ENCODE results near the gene SPTLC2.
A peak's percentile ranks its signal among the peaks of the same experiment; 100 is the strongest.

Gene SPTLC2

DNA sequence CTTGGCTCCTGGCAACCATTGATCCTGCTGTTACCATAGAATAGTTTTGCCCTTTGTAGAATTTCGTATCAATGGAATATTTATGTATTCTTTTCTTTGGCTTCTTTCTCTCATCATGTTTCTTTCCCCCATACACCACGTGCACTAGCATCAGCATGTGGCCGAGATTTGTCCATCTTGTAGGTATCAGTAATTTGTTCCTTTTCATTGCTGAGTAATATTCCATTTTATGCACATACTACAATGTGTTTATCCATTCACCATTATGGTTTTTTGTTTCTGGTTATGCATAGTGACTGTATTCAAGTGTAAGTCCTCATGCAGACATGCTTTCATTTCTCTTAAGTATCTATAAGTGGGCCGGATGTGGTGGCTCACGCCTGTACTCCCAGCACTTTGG lies 113.3 kb downstream of the SPTLC2 start:
- no peak for DNase-seq (ENCODE audit: low spot score)

GRCh38 chr14:77502109-77502782 lies 114.2 kb downstream of the SPTLC2 start:
- DNase-seq (ENCODE audit: low spot score): no peak

DNA sequence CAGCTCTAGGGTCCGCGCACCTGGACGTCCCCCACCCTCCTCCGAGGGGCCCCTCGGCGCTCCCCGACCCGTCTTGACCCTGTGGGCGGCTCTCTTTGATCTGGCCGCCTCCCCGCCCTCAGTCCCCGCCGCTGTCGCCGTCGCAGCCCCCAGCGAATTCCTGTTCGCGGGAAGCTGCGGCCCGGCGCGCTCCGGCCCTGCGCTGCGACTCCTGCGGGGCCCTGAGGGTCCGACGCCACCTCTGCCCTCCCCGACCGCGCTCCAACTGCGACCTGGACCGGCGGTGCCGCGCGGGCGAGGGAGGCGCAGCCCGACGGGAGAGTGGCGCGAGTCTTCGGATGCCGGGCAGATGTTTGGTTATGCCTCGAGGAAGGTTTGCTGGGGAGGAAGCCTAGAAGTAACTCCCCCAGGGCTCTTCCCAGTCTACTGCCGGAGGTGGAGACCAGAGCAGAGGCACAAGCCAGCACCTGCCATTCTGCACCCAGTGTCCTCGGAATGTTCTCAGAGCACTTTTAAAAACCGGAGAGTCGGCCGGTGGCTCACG lies 117.4 kb downstream of the SPTLC2 start:
- DNase-seq (ENCODE audit: low spot score): no peak

GRCh38 chr14:77498120-77498979 lies 118.1 kb downstream of the SPTLC2 start, which contains the start of gene ISM2:
Gene ISM2, minus strand, starts transcription at chr14:77498816. Its CDS starts 23 bp downstream, at chr14:77498793.
- no peak for DNase-seq (ENCODE audit: low spot score)

DNA sequence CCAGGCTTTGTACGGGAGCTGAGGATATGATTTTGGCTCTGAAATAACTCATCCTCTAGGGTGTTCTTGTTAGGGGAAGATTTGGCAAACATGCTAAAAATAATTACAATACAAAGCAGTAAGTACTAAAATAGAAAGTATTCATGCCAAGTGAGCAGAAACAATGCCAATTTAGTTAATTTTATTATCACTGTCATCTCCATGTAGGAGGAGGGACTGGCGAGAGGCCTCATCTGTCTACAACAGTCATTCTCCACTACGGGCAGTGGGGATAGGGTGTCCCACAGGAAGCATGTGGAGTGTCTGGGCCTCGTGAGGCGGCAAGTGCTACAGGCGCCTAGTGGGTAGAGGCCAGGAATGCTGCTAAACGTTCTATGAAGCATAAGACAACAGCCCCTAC lies 121.1 kb downstream of the SPTLC2 start:
- DNase-seq (ENCODE audit: low spot score): no peak

DNA sequence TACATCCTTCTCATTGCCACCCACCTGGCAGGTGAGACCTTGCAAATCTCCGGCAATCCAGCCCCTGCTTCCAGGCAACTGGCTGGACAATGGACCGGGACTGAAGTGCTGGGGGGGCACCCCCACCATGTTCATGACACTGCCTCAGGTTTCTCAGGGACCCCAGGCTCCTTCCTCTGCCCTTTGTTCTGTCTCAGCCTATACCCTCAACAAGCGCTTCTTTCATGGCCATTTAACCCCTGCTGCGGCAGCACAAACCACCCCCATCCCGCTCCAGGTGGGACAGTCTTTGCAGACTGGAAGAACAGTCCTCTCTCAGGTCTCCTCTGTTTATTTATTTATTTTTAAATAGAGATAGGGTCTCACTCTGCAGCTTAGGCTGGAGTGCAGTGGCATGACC lies 125.4 kb downstream of the SPTLC2 start:
- DNase-seq (ENCODE audit: low spot score): no peak

DNA sequence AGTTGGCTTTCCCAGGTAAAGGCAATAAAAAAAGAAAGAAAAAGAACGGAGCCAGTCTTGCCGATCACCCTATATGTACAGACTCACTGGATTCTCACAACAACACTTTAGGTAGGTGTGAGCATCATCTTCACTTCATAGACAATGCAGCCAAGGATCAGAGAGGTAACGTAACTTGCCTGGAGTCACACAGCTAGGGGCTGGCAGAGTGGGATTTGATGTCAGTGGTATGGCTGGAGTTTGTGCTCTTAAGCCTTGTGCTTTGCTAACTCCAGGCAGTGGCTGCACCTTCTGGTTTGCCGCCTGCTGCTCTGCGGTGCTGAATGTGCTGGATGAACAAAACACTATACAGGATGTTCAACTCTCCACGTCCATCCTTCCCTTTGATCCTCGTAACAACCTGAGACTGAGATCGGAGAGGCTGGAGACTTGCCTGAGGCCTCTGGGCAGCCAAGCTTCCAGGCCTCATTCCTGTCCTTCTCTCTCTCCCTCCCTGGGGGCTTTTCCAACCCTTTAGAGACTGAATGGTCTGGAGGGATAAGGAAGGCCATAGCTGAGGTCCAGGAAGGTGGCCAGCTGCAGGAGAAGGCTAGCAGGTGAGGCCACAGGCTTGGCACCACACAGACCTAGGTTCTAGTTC lies 126.0 kb downstream of the SPTLC2 start:
- DNase-seq (ENCODE audit: low spot score): no peak

- DNase-seq (ENCODE audit: low spot score): no peak
Measured at GRCh38 chr14:77489041-77489440, 127.4 kb downstream of the SPTLC2 start.

DNA sequence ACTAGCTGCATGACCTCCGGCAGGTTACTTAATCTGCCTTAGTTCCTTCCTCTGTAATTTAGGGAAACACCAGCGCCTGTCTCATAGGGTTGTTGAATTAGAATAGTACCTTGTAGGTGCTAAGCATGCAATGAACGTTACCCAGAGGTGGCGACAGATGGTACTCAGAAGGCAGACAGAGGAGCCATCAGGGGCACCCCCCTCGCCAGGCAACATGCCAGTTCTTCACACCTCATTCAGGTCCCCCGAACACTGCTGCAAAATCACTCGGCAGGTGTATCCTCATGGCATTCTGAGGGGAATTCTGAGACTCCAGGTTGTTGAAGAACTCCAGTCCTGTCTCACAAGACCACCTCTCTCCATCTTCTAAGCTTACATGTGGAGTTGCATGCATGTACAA lies 127.9 kb downstream of the SPTLC2 start:
- DNase-seq (ENCODE audit: low spot score): no peak

- peak; percentile 30 for DNase-seq (ENCODE audit: low spot score)
Measured at GRCh38 chr14:77485901-77486678, 130.3 kb downstream of the SPTLC2 start.

- DNase-seq (ENCODE audit: low spot score): no peak
Measured at GRCh38 chr14:77485256-77485655, 131.2 kb downstream of the SPTLC2 start.

DNA sequence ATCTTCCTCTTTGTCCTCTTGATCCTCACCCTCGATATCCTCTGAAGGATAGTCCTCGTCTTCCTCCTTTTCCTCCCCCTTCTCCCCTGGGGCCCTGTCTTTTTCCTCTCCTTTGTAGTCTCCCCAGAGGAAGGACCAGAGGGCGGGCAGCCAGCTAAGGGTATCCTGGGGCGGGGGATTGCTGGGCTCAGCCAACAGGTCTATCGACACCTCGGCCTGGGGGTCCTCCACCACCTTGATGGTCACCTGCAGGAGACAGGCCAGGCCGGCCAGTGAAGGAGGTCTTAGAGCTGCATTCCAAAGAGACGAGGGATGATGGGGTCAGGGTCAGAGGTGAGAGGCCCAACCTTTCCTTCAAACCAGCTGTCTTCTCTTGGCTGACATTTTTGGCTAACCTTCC lies 134.0 kb downstream of the SPTLC2 start:
- DNase-seq (ENCODE audit: low spot score): no peak

DNA sequence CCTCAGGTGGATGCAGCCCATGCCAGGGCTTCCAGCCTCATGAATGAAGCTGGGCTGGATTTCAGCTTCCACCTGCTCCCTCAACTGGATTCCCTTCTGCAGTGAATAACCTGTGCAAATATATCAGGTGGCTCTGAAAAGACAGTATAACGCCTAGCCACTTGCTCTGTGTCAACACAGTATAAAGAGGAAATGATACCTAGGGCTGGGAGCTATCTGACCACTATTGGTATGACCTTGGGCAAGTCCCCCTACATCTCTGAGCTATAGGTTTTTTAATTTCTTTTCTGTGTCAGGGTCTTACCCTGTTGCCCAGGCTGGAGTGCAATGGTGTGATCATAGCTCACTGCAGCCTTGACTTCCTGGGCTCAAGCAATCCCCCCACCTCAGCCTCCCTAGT lies 137.6 kb downstream of the SPTLC2 start:
- no peak for DNase-seq (ENCODE audit: low spot score)

GRCh38 chr14:77478029-77478428 lies 138.4 kb downstream of the SPTLC2 start:
- DNase-seq (ENCODE audit: low spot score): no peak

- DNase-seq (ENCODE audit: low spot score): no peak
Measured at GRCh38 chr14:77475432-77476115, 140.9 kb downstream of the SPTLC2 start.

- no peak for DNase-seq (ENCODE audit: low spot score)
Measured at GRCh38 chr14:77474479-77475177, 141.8 kb downstream of the SPTLC2 start.

GRCh38 chr14:77473921-77474320 lies 142.5 kb downstream of the SPTLC2 start:
- no peak for DNase-seq (ENCODE audit: low spot score)

DNA sequence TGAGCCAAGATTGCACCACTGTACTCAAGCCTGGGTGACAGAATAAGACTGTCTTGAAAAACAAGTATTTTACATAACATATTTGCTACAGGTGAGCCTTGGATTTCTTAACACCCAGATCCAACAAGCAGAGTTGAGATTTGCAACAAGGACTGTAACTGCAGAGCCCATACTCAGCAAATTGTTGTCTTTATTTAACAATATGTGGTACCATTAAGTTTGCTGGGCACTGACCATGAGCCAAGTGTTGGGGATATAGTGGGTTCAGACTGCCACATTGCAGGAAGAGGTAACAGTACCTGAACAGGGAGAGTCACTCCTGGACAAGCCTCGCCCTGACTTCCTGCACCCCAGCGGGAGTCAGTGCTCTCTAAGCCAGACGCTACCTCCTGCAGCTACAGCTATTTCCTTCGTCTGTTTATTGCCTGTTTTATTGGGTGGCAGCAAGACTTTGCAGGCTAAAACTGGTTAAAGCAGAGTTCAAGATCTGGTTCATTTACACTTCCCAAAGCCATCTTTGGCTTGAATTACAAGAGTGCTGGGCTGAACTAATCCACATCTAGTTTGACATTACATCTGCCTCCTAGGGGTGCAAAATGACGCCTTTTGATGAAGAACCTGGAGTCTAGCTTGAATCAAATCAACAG lies 146.1 kb downstream of the SPTLC2 start:
- no peak for DNase-seq (ENCODE audit: low spot score)

GRCh38 chr14:77469539-77469938 lies 146.9 kb downstream of the SPTLC2 start:
- no peak for DNase-seq (ENCODE audit: low spot score)

DNA sequence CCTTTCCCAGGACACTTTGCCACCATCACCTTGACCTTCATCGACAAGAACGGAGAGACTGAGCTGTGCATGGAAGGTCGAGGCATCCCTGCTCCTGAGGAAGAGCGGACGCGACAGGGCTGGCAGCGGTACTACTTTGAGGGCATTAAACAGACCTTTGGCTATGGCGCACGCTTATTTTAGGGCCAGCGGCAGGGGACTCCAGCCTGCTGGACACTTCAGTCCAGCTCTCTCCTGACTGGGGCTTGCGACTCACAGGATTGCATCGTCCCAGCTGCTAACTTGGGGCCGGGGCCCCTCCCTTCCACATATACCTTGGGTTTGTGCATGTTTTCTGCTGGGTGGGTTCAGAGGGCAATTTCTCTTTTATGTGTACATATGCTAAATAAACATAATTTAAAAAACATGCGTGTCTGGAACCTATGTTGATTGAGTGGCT lies 147.4 kb downstream of the SPTLC2 start:
- no peak for DNase-seq (ENCODE audit: low spot score)
